IPS DF 19.7 (cell line): Measurements from ENCODE around the gene TECTA.

Experiments
- DNase-seq: peaks from one replicate; pipeline ENCODE4 v3.0.0-alpha.2; 2013; ENCODE audit warnings: low read depth, low spot score

Gene TECTA

DNA sequence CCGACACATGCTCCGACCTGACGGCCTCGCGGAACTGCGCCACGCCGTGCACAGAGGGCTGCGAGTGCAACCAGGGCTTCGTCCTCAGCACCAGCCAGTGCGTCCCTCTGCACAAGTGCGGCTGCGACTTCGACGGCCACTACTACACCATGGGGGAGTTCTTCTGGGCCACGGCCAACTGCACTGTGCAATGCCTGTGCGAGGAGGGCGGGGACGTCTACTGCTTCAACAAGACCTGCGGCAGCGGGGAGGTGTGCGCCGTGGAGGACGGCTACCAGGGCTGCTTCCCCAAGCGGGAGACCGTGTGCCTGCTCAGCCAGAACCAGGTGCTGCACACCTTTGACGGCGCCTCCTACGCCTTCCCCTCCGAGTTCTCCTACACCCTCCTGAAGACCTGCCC lies 26.8 kb downstream of the TECTA start:
- DNase-seq, result no peak

DNA sequence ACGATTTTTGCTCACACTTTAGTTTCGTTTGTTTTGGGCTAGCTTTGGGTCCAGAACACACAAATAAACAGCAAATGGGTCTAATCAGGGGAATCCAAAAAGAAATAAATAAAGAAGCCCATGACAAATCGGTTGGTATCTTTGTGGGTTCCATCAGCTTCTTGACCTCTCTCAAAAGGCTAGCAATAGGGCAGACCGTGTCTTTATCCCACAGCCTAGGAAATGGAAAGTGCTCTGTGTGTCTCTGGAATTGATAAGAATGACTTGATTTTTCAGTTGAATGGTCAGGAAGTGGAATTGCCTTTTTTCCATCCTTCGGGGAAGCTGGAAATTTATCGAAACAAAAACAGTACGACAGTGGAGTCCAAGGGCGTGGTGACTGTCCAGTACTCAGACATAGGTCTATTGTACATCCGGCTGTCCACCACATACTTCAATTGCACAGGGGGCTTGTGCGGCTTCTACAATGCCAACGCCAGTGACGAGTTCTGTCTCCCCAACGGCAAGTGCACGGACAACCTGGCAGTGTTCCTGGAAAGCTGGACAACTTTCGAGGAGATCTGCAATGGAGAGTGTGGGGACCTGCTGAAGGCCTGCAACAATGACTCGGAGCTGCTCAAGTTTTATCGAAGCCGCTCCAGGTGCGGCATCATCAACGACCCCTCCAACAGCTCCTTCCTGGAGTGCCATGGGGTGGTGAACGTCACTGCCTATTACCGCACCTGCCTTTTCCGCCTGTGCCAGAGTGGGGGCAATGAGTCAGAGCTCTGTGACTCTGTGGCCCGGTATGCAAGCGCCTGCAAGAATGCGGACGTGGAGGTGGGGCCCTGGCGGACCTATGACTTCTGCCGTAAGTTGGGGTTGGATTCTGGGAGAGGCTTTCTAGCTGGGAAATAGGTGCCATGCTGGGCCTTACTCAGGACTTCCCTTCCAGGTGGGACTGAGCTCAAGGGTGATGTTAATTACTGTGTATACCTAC lies 28.6 kb downstream of the TECTA start:
- DNase-seq, result no peak

DNA sequence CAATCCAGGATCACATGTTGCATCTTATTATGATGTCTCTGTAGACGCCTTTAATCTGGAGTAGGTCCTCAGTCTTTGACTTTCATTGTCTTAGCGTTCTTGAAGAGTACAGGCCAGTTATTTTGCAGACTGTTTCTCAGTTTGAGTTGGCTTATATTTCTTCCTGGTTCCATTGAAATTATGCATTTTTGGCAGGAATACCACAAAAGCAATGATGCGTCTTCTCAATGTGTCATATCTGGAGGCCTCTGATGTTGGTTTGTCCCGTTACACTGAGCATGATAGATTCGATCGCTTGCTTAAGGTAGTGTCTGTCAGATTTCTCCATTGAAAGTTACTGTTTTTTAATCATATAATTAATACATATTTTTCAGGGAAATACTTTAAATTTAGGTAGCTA lies 30.6 kb downstream of the TECTA start:
- DNase-seq, result no peak

DNA sequence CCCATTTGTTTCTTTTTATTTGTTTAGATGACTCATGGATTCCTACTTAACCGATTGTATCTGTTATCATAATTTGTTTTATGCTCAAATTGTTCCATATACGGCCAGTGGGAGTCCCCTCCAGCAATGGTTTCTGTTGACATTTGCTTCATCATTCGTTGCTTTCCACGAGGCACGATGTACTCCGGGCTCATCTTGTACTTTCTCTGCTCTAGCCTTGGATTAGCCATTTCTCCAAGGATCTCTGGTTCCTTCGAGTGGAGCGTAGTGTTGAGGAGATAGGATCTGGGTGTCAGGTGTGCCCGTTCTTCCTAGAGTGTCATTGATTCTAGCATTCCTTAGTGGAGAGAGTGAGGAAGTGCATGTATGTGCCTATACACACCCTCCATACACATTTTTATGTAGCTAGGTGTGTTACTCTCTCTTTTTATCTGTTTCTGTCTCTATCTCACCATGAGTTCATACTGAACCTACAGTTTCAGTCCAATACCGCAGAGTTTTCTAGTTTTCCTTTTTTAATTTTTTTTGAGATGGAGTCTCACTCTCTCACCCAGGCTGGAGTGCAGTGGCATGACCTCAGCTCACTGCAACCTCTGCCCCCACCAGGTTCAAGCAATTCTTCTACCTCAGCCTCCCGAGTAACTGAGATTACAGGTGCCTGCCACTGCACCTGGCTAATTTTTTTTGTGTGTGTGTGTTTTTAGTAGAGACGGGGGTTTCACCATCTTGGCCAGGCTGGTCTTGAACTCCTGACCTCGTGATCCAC lies 31.4 kb downstream of the TECTA start:
- DNase-seq, result no peak

DNA sequence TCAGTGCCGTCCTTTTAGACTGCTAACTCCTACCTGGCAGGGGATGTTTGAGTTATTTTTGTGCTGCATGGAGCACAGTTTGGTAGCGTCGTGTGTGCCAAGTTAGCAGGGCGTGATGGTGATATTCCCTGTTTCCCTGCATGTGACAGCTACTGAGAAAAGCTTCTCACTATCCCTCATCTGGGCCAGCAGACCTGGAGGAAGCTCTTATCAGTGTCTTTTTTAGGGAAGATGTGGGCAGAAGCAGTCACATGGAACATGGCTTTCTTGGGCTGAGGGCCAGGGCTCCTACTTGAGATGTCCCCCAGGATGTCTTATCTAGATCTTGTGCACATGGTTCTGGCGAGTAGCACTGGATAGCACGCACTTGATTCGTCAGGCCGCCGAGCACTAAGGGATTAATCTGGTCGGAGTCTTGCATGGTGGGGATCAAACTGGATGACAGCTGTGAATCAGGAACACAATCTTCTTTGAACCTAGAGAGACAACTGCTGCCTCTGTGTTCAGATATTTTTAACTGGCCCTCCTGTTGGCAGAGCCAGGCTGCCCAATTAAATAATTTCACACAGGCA lies 33.8 kb downstream of the TECTA start:
- no peak for DNase-seq

DNA sequence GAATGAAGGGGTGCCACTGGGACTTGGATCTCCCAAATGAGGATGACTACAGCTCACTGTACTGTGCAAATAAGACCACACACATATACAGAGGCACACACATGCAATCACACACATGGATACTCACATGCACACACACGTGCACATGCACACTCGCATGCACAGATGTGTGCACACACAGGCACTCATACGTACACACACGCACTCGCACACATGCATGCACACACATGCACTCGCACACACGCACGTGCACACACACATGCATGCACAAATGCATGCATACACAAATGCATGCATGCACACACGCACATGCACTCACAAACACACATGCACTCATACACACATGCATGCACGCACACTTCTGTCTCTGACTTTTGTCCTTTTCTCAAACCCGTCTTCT lies 36.0 kb downstream of the TECTA start:
- DNase-seq, result no peak

DNA sequence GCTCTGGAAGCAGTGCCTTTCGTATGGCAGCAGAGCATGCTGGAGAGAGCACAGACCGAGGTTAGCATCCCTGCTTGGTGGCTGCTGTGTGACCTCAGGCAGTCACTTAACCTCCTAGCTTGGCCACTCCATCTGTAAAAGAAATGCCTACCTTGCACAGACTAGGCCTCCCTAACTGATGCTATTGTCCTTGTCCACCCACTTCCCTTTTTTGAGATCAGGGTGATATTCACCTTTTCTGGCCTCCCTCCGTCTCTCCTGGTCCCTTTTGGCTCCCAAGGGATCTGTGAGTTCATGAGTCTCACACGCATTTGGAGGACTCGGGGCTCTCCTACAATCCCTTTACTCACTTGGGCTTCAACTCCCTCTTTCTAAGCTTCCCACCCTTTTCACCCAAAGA lies 37.2 kb downstream of the TECTA start:
- DNase-seq, result no peak

DNA sequence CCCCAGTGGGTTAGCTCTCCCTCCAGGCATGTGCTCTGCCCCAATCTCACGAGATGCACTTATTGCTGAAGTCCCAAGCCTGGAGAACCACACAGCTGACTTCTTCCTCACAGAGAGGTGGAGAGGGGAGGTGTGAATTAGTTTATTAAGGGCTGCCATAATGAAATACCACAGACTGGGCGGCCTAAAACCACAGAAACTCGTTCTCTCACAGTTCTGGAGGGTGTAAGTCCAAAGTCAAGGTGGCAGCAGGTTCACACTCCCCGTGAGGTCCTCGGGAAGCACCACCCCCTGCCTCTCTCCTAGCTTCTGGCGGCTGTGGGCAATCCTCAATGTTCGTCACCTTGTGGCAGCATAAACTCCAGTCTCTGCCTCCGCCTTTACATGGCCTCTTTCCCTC lies 39.3 kb downstream of the TECTA start:
- DNase-seq, result no peak

DNA sequence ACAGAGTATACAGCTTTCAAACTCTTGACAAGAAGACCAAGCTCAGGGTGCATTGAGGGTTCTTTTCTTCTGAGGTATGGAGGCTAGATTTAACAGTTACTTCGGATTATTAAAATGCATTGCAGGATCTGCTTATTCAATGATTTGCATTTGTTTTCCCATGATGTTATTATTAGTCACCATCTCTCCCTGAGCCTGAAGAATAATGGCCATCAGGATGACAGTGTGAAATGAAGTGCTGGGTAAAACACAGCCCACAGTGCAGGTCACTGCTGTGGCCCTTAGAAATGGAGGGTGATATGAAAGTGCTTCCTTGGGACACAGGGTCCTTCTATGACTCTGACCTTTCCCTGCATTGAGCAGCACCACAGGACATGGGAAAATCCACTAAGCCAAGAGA lies 40.0 kb downstream of the TECTA start:
- no peak for DNase-seq

DNA sequence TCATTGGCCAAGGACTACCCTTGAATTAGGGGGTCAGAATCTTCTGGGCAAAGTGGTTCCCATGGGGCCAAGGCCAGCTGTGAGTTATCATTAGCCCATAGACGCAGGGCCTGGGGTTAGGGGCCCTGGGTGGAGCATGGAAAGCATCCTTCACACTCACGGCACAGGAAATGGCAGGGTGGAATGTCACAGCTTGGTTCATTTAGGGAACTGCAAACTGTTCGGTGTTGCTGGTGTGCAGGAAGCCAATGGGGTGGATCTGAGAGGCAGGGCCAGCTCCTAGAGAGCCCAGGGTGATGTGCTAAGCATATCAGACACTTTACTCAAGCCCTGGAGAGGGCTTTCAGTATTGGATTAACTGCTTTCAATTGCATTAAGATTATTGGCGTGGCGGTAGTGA lies 42.9 kb downstream of the TECTA start:
- no peak for DNase-seq

DNA sequence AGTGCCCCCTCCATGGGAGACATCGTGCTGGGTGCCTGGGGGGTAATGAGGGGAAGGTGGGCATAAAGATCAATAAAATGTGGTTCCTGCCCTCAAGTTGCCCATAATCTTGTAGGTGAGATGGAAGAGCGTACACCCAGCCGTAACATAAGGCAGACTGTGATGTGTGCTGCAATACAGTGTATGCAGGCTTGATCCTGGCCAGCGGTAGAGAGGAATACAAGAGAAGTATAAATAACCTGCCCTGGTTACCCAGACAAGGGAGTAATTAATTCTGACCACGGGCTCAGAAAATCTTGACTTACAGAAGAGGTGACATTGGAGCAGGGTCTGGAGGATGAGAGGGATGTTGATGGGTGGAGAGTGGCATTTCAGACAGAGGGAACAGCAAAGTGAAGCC lies 43.7 kb downstream of the TECTA start:
- no peak for DNase-seq

DNA sequence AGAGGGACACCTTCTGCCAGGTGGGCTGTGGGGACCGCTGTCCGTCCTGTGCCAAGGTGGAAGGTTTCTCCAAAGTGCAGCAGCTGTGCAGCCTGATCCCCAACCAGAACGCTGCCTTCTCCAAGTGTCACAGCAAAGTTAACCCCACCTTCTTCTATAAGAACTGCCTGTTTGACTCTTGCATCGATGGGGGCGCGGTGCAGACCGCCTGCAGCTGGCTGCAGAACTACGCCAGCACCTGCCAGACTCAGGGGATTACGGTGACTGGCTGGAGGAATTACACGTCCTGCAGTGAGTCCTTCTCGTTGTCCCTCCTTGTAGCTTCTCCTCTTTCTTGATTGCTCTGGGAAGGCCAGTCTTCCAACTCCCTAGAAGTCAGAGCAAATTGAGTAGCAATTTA lies 44.8 kb downstream of the TECTA start:
- DNase-seq, result no peak

DNA sequence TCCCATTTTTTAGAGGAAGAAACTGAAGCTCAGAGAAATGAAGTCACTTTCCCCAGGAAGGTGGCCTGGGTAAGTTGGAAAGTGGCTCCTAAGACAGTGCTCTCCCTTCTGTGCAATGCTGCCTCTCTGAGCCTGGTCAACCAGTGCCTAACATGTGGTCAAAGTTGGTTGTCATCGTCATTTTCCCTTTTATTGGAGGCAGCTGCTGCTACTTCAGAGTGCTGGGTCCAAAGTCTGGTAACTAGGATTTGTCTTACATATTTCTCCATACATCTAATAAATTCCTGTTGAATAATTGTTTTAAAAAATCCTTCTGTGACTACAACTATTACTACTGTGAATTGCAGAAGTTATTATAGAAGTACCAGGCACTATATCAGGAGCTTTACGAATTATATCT lies 48.1 kb downstream of the TECTA start:
- DNase-seq, result no peak

DNA sequence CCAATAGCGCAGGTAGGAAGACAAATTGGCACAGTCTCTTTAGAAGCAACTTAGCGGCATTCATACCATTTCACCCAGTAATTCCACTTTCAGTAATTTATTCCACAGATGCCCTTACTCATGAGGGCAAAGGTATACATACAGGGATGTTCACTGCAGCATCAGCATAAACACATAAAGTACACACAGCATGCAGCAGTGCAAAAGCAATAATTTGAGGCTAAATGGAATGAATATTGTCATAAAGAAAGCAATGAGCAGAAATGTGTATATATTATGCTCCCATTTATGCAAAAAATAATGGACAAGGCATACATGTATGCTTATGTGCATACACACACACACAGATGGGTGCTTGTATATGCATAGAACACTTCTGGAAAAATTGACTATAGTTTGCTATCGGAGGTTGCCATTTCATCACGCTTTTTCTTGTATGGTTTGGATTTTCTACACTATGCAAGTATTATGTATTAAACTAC lies 50.2 kb downstream of the TECTA start:
- no peak for DNase-seq

DNA sequence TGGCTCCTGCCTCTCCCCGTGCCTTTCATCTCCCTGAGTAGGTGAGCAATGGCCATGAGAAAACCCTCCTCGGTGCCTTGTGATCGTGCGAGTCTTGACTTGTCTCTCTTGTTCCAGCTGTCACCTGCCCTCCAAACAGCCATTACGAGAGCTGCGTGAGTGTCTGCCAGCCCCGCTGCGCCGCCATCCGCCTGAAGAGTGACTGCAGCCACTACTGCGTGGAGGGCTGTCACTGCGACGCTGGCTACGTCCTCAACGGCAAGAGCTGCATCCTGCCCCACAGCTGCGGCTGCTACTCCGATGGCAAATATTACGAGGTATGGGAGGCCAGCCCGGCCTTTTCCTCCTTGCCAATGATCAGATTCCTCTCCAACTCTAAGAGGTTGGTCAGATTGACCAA lies 51.7 kb downstream of the TECTA start:
- no peak for DNase-seq

DNA sequence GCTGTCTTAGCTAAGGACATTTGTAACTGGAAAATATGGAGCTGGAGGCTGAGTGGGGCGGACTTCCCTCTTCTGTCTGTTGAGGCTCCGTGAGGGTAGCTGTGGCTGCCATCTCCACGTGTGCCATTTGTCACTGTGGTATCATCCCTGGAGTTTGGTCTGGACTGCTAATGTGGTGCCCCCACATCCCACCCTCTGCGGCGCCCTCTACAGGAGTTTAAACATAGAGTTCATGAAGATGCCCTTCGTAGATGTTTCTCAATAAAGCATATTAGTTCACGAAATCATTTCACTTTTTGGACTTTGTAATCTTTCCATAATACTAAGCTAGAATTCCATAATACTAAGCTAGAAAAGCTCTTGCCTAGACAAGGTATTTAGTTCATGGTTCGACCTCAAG lies 52.4 kb downstream of the TECTA start:
- no peak for DNase-seq

DNA sequence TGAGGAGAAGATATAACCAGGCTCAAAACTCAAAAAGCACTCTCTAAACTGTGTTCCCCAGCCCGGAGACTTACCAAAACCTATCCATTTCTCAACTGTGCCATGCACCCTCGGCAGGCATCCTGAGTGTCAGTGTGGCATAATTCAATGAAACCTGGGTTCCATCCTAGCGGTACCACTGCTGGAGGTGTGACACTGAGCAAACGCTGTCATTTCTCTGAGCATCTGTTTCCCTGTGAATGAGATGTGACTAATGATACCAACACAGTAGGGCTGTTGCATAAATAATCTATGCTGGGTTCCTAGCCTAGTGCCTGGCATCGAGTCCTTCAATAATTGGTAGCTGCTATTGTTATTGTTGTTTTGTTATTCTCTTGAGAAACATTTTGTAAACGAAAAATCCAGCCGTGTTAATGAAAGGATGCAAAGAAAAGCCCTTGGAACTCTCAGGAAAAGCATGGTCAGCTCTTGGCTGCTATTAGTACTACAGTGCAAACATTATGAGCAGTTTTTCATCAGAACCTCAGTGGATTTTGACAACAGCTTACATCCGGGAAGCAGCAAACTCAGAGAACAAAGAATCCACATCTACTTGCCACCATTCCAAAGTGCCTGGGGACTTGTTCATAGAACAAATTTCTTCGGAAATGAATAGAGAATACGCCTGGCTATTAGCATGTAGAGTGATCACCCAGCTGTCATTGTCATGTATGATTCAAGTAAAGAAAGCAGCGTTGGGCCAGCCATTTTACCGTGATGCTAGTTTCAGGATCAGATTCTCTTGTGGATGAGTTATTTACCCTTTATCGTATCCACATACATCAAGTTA lies 53.7 kb downstream of the TECTA start:
- DNase-seq, result no peak

DNA sequence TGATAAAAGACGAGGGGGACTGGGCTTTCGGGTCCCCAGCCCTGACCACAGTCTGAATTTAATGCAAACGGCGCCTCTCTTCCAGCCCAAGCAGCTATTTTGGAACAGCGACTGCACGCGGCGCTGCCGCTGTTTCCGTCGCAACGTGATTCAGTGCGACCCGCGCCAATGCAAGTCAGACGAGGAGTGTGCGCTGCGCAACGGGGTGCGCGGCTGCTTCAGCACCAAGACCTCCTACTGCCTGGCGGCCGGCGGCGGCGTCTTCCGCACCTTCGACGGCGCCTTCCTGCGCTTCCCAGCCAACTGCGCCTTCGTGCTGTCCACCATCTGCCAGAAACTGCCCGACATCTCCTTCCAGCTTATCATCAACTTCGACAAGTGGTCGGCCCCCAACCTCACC lies 56.7 kb downstream of the TECTA start:
- DNase-seq, result no peak

DNA sequence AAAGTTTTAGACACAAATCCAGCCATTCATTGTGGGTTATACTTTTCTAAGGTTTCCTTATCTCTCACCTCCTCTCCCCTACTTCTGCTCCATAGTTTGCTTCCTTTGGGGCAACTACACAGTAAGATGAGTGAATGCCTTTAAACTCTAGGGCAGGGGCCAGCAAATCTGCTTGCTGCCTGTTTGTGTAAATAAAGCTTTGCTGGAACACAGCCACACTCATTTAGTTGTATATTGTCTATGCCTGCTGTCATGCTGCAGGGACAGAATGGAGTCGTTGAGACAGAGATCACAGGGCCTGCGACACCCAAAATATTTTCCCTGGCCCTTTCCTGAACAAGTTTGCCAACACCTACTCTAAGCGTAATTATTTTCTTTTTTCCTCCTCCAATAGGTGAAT lies 58.7 kb downstream of the TECTA start:
- no peak for DNase-seq

DNA sequence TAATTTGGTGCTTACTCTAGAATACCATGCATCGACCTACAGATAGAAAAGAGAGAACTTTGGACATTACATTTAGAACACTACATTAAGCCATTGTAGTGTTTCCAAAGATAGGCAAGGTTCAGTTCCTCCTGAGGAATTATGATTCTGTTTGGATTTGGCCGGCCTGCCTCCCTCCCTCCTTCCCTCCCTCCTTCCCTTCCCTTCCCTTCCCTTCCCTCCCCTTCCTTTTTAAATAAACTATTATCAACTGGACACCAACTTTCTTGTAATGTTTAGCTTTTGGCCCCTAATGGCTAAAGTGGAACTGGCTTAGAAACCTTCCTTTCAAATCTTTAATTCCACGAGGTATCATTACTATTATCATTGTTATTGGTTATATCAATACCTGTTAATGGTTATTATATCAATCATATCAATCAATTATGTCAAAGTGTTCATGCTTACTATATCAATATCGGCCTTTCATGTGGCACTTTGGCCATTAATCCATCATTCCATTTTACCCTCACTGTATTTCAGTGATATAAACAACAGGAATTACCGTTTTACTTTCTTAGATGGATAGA lies 60.4 kb downstream of the TECTA start:
- no peak for DNase-seq

DNA sequence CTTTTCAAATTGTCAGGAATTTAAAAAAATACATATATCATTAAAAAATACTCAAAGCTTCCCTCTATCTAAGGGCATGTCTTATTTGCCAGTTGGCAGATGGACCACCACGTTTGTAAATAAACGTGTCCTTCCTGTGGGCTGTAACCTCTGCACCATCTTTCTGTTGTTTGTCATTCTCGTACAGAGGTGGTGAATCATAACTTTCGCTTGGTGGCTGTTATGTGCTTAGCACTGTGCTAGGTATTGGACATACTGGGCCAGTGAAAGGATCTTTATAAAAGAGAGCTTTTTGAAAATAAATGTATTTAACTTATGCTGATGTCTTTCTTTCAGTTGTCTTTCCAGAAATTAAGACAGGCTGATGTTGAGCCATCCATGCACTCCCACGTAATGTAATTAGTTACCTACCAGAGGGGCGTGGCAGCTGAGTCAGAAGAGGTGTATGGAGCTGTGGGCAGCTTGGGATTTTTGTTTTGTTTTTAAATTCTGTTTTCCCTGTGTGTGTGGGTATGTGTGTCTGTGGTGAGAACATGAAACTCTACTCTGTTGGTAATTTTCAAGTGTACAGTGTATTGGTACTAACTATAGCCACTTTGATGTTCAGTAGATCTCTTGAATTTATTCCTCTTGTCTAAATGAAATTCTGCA lies 62.7 kb downstream of the TECTA start:
- DNase-seq, result no peak
